ENCODE results near the gene GAS6. TPM values are rescaled to one million over a fixed set of nuclear protein-coding genes. Genes with fewer than 3 reads are reported as not detected.

GAS6 gene
- total RNA-seq (2014; rRNA removed; shearing (Covaris generic)) = 91.2 and 119 TPM in 2 replicates

DNA sequence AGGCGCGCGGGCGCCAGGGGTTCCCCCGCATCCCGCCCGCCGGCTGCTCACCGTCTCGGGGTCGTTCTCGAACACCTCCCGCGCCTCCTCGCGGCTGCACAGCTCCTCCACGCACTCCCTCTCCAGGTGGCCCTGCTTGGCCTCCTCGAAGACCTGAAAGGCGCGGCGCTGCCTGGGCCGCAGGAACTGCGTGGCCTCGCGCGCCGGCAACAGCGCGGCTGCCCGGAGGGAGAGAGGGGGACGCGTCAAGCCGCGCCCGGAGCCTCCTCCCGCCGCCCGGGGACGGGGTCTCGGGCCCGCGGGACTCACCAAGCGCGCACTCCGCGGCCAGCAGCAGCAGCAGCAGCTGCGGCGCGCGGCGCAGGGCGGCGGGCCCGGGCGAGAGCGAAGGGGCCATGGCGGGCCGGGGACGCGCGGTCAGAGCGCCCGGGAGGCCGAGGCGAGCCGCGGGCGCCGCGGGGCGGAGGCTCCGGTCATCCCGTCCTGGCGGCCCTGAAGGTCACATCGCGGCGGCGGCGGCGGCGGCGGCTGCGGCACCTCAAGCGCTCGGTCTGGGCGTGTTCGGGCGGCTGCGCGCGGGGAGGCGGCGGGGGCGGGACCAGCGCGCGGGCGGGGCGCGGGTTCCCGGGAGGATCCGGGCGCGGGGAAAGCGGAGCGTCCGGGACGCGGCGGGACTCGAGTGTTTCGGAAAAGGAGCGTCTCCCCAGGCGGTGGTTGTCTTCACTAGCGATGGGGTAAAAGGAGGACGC is at the start of gene GAS6:
GAS6 (minus strand) TSS at position 553 of the 749 bp plus-strand sequence; CDS start at position 397, 156 bp downstream.
- DNase-seq (ENCODE audit: low read depth) = peak; percentile 60

DNA sequence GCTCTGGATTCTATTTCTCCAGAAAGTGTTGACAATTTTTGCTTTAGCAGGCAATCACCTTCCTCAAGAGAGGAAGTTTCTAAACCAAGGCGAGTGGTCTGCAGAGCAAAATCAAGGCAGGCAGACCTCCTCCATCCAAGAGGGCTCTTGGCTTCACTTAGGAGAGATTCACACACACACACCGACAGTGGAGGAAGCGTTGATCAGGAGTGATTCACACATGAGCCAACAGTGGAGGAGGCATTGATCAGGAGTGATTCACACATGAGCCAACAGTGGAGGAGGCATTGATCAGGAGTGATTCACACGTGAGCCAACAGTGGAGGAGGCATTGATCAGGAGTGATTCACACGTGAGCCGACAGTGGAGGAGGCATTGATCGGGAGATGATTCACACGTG is 49.5 kb upstream of the GAS6 start:
- peak; percentile 57 for DNase-seq (ENCODE audit: low read depth)

DNA sequence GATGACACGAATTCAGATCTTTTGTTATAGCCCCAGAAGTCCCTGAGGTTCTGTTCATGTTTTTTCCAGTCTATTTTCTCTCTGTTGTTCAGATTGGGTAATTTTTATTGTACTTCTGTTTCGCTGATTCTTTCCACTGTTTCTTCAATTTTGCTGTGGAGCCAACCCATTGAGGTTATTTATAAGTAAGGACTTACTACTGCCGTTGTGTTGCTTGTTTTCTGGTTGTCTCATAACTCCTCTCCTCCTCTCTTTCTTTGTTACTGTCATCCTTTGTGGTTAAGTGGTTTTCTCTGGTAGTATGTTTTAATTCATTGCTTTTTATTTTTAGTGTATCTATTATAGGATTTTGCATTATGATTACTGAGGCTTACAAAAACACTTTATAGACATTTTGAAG is 48.7 kb upstream of the GAS6 start:
- peak; percentile 56 for DNase-seq (ENCODE audit: low read depth)

DNA sequence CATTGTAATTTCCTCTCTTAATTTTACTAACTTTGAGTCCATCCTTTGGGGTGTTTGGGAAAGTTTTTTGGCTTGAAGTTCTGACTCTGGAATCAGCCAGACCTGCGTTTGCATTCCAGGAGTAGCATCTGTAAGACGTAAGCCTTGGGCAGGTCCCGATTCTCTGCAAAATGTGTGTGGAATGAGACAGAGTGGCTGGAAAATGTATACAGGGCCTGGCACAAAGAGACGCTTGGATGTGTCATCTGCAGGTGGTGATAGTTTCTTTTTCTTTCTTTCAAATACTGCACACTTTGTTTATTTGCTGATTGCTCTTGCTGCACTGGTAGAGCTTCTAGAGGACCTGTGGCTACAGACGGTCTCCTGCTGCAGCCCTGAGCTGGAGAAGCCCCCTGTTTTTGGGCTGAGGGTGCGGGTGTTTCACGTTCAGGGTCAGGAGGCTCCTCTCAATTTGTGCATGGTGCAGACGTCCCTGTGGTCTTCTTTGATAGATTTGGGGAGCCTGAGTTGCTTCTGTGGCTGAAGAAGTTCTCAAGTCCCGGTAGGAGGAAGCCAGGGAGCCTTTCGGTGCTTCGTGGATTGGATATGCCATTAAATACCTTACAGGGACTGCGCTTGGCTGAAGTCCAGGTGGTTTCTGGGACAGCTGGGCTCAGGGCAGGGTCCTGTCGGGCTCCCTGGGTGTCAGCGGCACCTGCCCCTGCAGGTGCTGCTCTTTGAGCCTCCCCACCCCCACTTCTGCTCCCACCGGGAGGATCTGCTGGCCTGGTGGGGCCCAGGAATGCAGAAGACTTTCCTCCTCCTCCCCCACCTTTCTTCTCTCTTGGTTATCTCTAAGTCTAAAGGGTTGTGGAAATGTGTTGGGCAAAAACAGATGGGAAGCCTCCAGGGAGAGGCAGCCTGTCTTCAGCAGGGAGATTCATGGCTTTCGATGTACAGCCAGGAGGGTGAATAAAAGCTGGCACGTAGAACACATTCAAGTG is 44.0 kb upstream of the GAS6 start:
- peak; percentile 81 for DNase-seq (ENCODE audit: low read depth)

DNA sequence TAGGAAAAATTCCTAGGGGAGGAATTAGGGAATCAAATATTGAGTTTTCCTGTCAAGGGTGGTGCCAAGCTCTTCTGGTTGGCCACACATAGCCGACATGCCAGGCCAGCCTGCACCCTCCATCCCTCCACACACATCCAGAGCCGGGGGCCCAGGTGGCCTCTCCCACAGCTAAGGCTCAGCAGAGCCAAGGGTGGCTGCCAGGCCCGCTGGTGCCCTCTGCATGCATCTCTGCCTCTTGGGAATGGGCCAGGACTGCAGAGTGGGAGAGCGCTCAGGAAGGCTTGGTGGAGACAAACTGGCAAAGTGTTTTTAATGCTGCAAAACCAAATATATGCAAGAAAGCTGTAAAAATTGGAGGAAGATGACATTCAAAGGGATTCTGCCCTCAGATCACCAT is 42.7 kb upstream of the GAS6 start:
- peak; percentile 36 for DNase-seq (ENCODE audit: low read depth)

DNA sequence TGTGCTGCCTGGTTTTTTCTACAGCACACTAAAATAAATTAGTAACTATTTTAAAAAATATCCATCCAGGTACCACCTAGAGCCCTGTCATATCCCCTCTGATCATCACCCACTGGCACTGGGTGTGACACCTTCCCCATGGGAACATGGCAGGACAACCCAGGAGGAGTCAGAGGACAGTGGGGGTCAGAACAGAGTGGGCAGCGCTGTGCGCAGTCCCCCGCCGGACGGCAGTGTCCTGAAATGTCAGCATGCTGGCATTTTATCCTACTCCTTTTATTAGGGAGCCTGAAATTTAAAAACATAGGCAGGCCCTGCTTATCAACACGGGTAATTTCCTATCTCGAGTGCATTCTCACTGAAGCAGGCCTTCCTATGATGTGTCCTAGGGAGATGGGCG is 42.1 kb upstream of the GAS6 start:
- DNase-seq (ENCODE audit: low read depth) = no peak

DNA sequence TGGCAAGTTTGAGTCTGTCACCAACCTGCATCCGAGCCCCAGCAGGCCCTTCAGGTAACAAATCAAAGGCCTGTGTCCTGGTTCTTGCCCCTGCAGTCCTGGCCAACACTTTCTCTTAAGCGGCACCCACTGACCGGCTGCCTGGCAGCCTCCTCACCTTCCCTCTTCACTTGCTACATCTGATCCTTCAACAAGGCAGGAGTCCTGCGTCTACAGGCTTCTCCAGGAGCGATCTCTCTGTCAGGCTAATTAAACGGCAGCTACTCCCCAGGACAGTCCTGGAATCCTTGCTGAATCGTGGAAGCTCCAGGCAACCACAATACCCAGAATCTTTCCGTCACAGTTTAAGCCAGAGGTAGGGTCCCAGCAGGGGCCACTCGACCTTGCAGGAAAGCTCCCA is 41.1 kb upstream of the GAS6 start:
- no peak for DNase-seq (ENCODE audit: low read depth)

DNA sequence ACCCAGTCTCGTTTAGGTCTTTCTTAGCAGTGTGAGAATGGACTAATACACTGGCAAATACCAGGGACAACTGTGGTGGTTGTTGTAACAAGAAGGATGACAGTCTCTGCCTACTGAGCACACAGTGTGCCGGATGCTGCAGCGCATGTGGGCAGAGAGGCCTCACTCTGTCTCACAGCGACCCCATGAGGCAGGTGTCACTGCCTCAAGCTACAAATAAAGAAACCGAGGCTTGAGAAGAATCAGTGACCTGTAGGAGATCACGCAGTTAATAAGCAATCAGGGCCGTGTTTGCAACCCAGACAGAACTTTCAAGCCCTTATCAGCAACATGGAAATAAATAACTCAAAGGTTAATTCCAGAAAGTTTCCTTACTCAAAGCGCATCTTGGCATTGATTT is 40.5 kb upstream of the GAS6 start:
- DNase-seq (ENCODE audit: low read depth) = peak; percentile 36

DNA sequence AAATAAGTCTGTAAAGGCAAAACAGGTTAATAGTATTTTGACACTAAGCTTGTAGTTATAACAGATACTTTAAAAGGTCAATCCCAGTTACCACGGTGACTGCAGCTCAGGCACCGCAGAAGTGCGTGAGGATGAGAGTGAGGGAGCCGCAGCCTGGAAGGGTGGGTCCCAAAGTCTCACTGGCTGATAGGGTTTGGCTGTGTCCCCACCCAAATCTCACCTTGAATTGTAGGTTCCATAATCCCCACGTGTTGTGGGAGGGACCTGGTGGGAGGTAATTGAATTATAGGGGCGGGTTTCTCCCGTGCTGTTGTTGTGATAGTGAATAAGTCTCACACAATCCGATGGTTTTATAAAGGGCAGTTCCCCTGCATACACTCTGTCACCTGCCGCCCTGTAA is 40.0 kb upstream of the GAS6 start:
- no peak for DNase-seq (ENCODE audit: low read depth)

DNA sequence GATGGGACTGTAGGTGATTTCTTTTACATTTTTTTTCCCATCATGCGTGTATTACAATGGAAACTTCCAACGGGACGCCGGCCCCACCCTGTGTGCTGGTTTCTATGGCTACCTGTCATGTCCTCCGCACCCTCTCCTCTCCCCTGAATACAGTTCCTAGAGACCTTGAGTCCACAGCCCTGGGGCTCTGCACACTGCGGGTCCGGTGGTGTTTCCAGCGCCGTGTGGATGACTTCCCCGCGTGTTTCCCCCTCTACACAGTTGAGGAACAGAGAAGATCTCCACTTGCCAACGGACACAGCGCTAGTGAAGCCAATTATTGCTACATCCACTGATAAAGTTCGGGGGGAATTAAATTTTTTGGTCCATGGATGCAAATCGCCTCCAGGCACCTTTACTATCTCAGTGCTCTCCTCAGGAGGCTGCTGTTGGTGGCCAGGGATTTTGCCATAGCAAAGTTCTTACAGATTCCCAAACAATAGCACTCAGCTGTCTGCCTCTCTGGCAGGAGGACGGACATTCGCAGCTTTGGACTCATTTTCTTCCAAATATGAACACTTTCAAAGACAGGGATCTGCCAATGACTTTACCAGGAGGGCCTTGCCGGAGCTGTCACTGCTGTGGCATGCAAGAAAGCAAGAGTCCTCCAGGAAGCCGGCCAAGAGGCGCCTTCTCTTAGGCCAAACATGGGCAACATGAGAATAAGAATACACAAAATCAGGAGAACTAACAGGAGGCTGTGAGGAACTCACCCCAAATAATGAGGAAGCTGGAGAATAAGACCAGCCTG is 39.3 kb upstream of the GAS6 start:
- DNase-seq (ENCODE audit: low read depth) = peak; percentile 76

DNA sequence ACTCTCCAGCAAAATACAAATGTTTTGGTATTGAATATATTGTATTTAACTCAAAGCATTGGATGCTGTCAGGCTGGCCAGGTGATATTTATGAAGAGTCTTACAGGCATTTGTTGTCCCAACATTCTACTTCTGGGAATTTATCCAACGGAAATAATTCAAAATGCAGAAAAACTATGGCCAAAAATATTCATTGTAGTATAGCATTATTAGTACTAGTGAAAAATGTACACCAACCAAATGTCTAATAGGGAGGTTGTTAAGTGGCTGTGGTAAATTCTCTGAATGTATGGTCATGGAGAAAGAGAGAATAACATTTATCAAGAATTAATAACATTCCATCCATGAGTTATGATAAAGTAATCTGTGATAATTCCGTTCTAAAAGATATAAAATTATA is 38.6 kb upstream of the GAS6 start:
- DNase-seq (ENCODE audit: low read depth) = no peak

DNA sequence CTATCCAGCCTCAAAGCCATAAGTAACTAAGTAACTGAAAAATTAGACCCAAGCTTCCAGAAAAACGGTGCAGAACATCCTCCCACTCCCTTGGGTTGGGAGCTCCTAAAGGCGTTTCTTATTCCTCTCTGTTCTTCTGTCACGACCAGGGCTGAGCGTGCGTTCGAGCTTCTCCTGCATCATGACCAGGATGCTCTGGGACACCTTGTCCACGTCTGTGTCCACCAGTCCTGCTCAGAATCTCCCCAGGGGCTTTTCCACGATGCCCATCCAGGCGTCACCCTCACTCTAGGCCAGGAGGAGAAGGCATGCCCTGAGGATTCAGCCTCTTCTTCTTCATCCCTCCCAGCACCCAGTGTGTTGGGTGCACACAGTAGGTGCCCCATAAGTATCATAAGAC is 37.8 kb upstream of the GAS6 start:
- no peak for DNase-seq (ENCODE audit: low read depth)

DNA sequence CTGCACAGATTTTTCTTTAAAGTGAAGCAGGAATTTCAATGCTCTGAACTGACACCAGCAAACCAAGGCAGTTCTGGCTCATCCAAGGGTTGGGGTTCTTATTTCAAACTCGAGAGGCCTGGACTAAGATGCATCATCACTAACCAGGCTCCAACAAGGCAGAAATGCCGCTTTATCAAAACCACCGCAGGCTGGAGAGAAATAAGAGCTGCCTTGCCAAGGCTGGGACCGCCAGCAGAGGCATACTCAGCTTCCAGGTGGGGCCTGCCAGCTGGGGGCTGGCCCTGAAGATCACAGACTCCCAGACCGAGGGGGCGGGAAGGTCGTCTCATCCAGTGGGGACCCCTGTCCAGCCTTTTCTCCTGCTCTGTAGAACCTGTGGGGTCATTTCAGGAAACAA is 37.4 kb upstream of the GAS6 start:
- no peak for DNase-seq (ENCODE audit: low read depth)

DNA sequence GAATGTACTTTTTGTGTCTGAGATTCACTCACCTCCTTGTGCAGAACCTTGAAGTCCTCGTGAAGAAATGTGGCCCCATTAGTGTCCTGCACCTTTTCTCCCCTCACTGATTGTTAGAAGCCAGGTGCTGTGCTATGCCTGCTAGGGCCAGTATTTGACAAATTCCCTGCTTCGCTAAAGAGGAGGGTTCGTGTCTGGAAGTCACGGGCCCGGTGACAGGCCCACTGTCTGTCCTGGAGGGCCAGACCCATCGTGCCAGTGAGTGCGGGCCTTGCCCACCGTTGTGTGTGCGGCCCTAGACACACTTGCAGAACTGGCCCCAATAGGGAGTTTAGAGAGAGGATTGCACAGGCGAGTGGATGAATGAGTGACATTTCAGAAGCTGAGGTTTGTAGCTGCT is 36.8 kb upstream of the GAS6 start:
- DNase-seq (ENCODE audit: low read depth) = no peak

DNA sequence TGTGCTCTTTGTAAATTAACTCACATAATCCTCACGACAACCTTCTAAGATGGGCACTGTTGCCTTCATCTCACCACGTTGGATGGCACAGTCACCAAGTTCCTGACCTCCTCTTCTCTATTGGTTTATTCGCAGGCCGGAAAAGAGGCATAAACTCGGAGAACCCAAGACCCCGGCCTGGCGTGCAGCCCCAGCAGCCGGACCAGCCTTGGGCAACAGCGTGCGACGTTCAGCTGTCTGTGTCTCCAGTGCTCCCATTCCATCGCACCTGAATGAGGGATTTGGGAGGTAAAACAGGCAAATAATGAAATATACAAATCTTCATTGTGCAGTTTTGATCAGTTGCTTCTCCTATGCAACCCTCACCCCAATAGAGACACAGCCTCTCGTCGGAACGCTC is 34.5 kb upstream of the GAS6 start:
- no peak for DNase-seq (ENCODE audit: low read depth)

DNA sequence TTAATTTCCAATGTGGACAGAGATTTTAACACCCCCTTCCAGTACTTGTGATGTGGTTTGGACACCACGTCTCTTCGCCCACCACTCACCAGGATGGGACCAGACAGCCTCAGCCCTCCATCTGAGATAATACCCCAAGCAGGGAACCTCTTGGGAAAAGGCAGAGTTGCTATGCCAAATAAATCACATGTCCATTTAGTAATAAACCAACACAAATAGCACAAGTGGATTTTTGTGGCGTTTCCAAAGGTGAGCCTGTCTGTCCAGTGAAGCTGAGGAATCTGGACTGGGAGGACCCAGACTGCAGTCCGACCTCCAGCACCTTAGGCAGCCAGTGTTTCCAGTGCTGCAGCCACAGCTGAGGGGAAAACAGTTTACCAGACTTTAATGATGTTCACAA is 34.1 kb upstream of the GAS6 start:
- no peak for DNase-seq (ENCODE audit: low read depth)

DNA sequence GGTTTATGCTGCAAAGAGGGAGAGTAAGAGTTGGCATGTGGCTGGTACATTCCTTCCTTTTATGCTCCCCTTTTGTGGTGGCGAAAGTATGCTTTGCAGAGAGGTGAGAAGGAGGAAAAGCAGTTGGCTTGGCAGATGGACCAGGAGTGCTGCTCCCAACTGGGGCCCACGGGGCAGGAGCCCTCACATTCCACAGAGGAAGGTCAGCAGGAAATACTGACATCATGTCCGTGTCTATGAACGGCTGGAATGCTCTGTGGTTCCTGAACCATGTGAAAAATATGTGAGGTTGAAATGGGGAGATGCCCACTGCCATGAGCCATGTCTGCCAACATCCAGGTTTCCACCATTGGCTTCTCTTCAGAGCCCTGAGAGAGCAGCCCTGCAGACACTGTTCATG is 33.3 kb upstream of the GAS6 start:
- DNase-seq (ENCODE audit: low read depth) = peak; percentile 98

DNA sequence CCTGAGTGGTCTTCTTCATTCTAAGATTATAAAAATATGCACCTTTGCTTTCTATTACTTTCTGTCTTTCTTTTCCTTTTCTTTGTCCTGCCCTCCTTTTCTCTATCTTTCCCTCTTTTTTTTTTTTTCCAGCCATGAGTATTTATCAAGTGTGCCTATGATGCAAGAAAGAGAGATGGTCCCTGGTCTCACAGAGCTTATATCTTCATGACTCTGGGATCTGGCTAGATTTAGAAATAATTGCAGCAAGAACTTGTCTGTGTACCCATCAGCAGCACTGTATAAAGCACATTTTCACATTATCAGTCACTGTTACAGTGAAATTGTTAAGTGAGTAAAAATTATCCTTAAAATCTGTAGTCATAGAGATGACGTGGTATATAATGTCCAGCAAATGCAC is 31.6 kb upstream of the GAS6 start:
- no peak for DNase-seq (ENCODE audit: low read depth)

DNA sequence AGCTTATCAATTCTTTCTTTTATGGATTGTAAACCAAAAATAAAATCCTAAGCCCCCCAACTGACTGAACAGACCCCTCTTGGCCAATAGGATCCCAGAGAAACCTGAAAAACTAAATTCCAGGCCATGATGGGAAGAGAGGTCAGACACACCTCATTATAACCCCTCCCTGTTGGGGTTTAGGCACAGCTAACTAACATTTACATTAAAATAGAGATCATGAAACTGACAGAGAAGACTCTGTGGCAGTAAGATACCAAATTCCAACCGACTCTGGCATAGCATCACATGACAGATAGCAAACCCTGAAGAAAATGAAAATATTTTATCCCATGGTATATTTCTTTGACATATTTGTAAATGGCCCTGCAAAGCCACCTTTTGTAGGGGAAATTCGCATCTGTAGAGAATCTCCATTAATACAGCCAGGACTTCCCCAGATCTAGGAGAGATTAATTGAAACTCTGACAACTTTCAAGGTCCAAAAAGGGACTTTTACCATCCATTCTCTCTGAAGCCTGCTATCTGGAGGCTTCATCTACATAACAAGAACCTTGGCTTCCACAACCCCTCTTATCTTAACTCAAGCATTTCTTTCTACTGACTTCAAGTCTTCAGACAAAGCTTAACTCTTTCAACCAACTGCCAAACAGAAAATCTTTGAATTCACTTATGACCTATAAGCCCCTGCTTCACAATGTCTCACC is 27.1 kb upstream of the GAS6 start:
- DNase-seq (ENCODE audit: low read depth) = no peak

DNA sequence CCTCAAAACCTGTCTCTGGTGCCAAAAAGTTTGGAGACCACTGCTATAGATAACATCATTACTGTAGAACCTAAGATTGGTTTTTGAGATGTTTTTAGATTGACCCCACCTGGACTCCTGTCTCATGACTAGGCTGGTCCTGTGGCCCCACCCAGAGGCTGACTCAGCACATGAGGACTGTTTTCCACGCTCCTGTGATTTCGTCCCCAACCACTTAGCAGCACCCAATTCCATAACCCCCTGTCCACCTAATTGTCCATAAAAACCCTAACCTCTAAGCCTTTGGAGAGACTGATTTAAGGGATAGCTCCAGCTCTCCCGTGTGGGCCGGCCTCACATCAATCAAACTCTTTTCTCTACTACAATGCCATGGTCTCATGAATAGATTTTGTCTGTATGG is 25.6 kb upstream of the GAS6 start:
- no peak for DNase-seq (ENCODE audit: low read depth)

DNA sequence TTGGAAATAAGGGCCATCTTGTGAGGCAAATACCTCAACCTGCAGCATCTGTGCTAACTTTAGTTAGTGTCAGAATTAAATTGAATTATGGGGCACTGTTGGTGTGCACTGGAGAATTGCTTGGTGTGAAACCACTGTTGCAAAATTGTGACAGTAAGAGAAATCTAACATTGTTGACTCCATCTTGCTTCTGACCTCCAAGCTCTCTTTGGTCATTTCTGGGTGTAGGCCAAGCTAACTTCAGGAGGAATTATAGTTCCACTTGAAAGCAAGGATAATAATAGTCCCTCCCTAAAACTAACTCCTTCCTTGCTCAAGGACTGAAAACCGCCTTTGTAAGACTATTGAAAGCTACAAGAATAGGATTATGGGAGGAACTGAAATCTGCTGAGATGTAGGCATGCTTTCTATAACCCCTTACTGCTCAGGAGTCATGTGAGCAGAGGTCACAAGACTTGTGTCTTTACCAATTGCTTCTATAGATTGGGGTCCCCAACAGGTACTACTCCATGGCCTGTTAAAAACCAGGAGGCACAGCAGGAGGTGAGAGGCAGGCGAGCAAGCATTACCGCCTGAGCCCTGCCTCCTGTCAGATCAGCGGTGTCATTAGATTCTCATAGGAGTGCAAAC is 24.9 kb upstream of the GAS6 start:
- no peak for DNase-seq (ENCODE audit: low read depth)

Measured in RPMI7951 (cell line).